GM19035 (cell line): ENCODE measurements around the gene ZNF277.

ENCODE experiments used
- ATAC-seq: cut with Tn5 transposase; IDR thresholded peaks from one replicate; pipeline ENCODE4 v1.9.1; 2021; ENCODE audit not compliant: unreplicated experiment

Gene ZNF277

DNA sequence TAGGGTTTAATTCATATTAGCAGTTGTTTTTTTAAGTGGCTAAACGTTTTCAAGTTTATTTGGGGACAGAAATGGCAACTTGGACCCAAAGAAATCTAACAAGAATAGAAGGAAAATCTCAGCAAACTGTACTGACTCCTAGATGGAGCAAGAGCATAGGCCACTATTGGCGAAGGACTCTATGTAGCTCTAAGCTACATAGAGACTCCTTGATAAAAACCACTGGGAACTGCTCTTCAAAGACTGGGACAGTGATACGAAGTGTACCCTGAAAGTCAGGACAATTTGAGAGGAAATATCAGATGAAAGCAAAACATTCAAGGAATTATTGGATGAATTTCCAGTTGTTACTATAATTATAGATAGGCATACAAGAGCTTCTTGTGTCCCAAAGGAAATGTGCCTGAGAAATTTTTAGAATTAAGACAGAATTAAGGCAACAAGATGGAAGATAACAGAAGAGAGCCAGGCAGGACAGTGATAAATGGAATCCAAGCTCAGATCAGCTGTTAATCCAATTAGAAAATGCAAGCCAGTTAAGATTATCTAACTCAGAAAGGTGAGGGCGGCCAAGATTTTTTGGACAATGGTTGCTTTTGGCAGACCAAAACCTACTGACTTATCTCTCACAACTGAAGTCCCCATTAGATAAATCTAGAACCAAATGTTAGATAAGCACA, 140.0 kb downstream of the ZNF277 start:
- ATAC-seq = no peak

DNA sequence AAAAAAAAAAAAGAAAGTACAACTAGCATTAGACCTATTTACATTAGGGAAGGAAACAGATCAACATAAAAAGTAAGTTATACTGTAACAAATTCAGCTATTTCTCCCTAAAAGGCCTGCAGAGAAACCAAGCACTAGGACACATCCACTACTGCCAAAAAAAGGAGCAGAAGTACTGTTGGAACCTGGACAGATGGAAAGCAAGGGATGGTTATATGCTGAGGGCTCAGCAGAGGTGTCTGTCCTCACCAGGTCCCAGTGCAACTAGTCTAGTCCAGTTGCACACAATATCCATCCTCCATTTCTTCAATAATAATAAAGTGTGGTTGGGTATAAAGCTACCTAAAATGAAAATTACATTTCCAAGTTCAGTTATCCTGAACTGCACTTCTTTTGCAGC, 140.6 kb downstream of the ZNF277 start:
- ATAC-seq = no peak

DNA sequence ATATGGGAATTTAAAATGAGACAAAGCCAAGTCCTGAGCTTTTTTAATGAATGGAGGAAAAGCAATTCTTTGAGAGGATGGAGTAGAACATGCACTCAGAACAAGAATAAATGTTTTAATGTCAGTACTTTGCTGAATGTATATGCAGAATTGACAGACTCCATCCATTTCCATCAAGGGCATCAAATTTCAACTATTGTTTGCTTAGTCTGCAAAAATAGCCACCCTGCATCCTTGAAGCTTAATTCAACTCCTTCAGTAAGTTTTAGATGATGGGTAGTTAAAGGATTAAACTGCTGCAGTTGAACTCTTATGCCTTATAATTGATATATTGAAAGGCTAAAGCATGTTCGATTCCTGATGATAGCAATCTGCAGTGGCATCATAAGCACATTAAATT, 144.1 kb downstream of the ZNF277 start:
- ATAC-seq = no peak

DNA sequence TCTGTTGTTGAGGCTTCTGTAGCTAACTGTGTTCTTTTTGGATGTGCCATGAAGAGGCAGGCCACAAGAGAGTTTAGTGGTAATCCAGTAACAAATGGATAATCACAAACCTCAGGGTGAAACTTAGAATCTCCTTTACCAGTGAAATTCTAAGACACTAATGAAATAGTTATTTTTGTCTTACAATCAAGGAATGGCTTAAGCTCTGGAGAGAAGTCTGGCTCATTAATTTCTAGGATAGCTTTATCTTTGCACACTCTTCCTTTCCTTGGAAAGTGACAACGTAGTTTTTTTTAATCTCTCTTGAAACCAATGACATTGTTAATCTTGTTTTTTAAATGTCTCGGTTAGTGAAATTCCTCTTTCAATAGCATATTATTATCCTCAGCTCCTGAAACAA, 150.1 kb downstream of the ZNF277 start:
- ATAC-seq = no peak

DNA sequence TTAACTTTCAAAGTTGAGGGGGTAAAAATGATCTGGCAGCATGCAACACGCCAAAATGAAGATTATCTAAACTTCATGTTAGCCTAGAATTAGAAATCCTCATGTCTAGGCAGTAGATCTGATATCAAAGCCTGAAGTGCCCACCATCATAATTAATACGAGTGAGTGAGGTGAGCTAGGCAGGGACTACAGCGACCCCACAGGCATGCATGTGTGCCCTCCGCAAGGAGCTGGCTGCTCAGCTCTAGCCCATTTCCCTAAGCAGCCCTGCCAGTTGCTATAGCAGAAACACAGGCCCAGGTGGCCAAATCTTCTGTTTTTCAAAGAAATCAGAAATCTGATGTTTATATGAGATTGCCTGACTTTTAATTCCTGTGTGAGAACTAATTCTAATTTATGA, 150.6 kb downstream of the ZNF277 start:
- no peak for ATAC-seq

DNA sequence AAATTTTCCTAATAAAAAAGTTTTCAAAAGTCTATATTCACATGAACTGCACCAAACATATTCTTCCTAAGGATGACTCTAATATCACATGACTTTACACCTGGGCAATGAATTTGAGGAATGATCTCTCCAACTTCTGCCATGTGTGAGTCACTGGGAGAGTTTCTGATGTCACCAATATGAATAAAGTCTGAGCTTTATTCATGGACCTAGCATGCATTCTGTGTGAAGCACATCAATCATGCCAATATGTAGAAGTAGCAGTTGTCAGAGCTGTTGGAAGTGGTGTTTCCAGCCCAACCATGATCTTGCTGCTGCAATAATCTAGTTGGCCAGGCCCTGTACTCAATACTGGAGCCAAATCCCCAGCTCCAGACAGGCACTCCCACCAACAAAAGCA, 152.0 kb downstream of the ZNF277 start:
- no peak for ATAC-seq

DNA sequence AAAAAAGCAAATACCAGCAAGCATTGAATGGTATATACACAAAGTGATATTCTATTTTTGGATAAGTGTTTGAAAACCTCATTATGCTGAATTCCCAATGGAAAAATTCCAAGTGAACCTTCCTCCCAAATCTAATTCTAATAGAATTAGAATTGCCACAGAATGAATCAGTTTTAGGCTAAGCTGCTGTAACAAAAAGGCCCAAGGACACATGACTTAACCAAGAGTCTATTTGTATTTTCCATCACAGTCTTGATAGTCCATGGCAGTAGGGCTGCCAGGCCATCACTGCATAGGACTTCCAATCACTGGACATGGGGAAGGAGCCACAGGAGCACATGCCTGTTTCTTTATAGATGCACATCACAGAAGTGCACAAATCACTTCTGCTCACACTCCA, 152.6 kb downstream of the ZNF277 start:
- no peak for ATAC-seq

DNA sequence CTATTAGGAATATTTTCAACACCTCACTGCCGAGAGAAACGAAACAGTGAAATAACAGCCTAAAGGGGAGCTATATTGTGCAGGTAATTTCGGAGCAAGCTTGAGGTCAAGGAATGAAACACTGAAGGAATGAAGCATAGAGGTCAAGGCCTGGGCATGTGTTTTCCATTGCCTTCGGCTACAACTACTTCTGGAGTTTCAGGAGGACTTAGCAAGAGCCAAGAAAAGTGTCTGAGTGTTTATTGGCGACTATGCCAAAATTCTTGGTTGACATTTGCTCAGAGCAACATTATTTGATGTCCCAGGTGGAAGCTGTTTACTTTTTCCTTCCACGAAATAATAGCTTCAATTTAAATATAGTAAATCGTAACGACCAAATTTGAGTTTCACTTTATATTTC, 154.2 kb downstream of the ZNF277 start:
- no peak for ATAC-seq

DNA sequence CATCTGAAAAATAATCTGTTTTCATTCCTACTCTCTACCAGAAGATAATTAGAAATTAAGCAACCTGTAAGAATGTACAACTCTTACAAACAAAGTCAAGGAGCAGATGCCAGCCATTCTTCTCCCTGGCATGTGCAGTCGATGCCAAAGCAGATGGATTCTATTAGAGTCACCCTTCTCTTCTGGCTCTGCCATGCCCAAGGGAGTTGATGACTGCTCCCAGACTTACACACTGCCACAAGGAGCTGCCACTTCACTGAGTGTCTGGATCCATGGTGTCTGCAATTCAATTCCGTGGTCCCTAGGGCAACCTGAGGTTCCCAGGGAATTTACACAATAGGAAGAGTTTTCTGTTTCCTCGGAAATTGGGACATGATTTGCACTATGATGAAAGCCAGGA, 154.7 kb downstream of the ZNF277 start:
- no peak for ATAC-seq

DNA sequence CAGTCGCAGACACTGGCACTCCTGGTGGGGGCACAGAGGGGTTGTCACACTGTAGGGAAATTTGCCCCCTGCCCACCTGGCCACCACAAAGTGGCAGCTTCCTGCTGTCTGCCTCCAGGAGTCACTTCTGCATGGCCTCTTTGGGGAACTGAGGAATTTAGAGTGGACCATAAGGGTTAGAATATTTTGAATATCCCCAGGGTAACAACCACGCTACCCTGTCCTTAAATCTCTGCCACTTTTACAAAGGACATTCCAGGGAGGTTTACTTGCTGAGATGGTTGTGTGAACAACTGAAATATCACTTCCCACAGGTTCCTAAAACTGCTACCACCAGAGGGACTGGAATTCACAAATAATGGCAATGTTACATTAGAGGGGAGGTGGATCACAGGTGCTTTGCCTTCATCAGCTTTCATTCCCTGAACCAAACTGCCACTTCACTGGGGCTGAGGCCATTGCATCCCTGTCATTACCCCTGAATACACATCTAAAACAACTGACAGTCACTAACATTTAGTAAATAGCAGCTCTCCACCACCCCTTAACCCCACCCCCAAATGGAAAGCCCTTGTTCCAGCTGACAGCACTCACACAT, 155.7 kb downstream of the ZNF277 start:
- ATAC-seq = no peak

DNA sequence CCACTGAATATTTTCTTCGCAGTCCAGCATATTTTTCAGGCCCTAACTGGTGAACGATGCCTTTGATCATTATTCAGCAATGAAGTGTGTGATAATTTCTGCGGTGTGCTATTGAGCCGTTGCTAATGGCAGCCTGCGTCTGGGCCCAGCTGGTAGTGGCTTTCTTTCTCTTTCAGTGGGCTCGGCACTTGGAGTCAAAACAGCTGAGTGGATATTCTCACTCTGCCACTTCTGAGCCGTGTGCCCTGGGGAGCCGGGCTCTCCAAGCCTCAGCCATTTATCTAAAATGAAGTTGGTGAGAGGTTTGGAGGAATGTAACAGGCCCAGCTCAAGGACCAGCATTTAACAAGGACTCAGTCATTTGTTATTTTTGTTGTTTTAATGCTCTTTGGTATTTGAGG, 156.2 kb downstream of the ZNF277 start:
- ATAC-seq = no peak

DNA sequence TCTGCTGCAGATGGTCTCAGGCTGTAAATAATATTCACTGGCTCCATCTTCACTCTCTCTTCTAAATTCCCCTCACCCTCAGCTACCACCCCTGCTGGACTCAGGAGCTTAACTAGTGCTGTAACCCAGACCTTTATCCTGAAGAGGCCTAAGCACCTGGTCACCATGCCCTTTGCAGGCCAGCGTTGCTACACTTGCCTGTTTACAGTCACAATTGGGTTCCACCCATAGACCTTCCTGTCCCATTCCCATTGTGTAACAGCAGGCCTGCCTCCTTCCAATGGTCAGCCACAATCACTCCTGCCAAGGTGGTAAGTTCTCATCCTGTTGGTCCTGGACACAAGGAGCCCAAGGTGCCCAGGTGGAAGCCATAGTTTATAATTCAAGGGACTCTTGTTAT, 157.9 kb downstream of the ZNF277 start:
- ATAC-seq = no peak

DNA sequence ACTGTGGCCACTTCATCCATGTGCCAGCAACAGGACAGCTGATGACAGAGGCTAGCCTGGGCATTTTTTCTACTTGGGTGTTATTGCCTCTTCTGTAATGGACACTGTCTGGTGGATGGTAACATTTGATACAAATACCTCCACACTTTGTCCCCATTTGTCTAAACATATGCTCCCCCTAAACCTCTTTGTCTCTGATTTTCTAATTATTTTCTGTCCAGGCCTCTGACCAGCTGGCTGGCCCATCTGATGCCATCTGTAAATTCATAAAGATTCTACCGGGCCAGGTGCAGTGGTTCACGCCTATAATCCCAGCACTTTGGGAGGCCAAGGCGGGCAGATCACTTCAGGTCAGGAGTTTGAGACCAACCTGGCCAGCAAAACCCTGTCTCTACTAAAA, 159.1 kb downstream of the ZNF277 start:
- no peak for ATAC-seq

DNA sequence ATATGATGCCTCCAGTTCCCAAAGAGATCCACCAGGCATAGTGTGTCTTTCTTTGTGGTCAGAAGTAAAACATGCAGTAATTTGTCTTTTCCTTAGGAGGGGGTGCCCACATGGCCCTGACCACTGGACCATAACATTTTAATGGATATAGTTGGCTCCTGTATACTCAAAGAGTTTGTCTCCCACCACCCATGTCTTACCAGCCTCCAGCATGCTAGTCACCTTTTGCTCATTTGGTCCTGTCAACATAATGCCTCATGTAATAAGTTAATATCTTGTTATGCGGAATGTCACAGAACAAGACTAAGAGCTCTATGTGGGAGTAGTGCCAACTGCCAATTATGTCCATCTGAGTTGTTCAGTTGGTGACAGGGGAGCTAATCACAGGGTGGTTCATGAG, 160.4 kb downstream of the ZNF277 start:
- ATAC-seq = no peak

DNA sequence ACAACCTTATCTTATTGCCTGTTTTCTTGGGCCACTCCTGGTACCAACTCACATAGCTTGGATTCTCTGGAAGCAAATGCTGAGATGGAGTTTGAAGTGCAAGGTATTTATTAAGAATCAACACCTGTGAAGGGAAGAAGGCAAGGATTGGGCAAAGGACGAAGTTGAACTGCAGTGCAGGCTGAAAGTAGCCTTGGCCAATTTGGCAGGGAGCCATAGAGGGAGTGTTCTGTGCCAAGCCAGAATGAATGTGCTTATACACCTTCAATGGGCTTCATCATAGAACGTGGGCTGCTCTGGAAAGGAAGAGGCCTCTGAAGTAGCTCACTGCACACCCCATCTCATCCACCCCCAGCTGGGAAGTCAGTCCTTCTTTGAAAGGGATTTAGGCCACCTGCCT, 163.9 kb downstream of the ZNF277 start:
- no peak for ATAC-seq

DNA sequence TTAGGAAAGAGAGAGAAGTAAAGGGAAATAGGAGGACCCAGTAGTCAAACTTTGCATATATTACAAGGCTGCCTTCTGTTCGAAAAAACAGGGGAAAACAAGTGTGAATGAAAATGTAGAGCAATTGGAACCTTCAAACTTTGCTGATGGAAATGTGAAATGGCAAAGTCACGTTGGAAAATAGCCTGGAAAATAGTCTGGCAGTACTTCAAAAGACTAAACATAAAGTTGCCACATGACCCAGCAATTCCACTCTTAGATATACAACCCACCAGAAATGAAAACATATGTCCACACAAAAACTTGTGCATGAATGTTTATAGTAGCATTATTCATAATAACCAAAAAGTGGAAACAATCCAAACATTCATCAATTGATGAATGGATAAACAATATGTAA, 165.2 kb downstream of the ZNF277 start:
- no peak for ATAC-seq

DNA sequence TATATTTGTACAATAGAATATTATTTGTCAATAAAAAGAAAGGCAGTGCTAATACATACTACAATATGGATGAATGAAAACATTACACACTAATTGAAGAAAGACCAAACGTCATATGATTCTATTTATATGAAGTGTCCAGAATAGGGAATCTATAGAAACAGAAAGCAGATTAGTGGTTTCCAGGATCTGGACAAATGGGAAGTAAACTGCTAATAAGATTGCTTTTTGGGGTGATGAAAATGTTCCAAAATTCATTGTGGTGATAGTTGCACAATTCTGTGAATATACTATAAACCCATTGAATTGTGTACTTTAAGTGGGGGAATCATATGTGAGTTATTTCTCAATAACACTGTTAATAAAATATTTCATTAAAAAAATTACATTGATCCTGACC, 165.6 kb downstream of the ZNF277 start:
- ATAC-seq = no peak

DNA sequence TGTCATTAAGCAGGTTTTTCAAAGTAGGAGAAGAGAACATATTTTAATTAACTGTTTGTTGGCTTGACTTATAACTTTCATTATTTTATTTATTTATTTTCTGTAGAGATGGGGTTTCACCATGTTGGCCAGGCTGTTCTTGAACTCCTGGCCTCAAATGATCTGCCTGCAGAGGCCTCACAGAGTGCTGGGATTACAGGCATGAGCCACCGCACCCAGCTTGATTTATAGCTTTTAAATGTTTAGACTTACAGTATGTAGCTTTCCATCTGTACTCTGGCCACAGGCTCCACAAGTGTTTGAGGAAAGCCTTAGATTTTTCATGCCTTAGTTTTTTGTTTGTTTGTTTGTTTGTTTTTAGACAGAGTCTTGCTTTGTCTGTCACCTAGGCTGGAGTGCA, 171.1 kb downstream of the ZNF277 start:
- ATAC-seq = no peak

DNA sequence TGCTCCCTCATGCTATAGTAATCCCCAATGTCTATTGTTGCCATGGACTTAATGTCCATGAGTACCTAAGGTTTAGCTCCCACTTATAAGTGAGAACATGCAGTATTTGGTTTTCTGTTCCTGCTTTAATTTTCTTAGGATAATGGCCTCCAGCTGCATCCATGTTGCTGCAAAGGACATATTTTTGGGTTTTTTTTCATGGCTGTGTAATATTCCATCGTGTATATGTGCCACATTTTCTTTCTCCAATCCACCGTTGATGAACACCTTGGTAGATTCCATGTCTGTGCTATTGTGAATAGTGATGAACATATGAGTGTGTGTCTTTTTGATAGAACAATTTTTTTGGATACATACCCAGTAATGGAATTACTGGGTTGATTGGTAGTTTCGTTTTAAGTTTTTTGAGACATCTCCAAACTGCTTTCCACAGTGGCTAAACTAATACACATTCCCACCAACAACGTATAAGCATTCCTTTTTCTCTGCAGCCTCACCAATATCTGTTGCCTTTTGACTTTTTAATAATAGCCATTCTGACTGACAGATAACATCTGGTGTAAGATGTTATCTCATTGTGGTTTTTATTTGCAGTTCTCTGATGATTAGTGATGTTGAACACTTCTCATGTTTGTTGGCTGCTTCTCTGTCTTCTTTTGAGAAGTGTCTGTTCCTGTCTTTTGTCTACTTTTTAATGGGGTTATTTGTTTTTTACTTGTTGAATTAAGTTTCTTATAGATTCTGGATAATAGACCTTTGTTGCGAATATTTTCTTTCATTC, 175.0 kb downstream of the ZNF277 start:
- ATAC-seq = no peak

DNA sequence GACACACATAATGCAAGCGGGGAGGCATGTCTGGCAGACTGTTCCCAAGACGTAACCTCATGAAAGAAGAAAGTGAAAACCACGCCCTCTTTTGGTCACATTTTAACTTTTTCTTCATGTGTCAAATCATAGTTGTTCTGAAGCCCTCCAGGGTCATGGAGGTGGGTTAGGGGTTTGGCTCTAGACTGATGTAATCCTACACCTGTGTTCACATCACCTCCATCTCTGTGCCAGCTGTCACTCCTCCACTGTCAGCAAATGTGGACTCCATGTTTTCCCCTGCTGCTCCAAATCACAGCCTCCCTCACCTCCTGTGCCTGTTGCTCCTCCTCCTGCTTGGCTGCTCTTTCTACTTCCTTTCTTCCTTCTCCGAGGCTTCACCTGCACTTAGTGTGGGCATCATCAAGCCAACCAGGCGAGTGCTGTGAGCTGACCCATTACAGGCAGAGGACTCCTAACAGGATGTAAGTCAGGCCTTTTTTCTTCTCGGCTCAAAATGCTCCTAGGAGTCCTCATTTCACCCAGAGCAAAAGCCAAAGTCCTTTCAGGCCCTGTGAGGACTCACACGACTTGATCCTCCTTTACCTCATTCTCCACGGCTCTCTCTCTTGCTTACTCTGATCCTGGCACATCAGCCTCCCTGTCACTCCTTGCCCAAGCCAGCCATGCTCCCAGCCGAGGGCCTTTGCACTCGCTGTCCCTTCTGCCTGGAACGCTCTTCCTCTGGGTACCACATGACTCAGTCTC, 177.3 kb downstream of the ZNF277 start:
- ATAC-seq = no peak

DNA sequence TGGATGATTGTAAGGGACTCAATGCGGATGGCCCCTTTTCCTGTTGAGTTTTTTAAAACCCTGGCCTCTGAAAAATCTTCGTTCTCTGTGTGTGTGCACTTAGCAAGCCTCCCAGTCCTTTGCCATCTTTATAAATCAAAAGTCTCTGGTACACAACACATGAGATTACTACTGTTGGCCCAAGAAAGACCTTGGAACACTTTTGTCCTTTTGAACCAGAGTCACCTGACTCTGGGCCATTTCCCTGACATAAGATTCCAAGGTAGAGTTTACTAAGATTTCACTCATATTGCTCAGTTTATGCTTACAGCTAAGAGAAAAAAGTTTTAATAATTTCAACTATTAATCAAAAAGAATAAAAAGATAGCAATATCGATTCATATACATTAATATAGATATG, 179.0 kb downstream of the ZNF277 start:
- ATAC-seq = no peak

DNA sequence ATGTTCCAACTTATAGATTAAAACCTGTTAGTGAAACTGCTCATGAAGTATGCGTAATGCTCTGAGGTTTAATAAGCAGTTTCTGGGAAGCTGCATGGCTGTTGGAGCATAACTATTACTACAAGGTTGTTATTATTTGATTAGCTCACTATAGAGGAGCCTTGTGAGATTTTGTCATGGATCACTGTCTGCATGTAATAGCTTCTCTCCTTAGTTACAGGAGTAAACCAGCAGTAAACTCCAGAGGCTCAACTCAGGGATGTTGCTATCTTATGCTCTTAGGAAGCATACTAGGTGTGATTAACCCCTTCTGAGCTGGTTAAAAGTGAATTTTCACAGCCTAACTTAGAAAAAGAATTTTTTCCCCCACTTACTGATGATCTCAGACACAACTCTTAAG, 180.1 kb downstream of the ZNF277 start:
- no peak for ATAC-seq
